Activated effector memory CD4-positive, alpha-beta T cell treated with anti-CD3 and anti-CD28 coated beads, Interleukin-2, amount 50 U/mL, for 16 hours (primary cell): Measurements from ENCODE around the gene LRRC15.

ENCODE experiments used
- DNase-seq: peaks from one replicate; pipeline ENCODE4 v3.0.0-alpha.2; 2020

LRRC15 gene

DNA sequence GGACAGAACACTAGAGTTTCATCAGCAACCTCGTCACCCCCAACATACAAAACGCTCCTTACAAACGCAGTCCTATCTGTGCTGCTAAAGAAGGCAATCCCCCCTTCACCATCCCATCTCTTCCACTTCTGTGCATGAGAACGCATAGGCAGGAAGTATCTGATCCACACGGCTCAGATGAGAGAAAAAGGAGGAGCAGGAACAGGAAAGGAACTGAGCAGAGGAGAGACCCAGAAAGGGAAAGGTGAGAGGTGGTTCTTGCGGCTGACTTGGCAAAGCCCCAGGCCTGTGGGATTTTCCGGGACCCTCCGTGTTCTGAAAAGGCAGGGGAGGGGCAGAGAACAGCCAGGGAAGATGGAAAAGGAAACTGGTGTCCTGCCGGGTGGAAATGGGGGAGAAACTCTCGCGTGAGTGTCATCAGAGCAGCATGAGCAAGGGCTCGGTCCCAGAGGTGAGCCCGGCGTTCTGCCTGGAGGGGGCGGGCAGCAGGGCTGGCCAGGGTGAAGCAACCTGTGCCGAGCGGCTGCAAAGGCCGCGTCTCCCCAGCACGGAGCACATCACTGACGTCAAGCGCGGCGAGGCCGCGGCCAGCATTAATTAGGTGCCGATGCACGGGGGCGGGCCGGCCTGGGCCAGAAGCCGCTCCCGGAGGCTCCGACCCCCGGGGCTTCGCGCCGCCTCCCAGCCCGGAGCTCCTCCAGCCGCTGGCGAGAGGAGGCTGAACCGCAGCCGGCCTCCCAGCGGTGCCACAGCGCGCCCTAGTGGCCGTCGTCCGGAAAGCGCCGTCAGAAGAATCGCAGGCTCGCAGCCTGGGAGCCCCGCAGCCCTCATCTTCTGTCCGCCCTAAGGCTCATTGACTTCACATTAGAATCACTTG, 54.2 kb downstream of the LRRC15 start:
- DNase-seq, result peak; percentile 94

DNA sequence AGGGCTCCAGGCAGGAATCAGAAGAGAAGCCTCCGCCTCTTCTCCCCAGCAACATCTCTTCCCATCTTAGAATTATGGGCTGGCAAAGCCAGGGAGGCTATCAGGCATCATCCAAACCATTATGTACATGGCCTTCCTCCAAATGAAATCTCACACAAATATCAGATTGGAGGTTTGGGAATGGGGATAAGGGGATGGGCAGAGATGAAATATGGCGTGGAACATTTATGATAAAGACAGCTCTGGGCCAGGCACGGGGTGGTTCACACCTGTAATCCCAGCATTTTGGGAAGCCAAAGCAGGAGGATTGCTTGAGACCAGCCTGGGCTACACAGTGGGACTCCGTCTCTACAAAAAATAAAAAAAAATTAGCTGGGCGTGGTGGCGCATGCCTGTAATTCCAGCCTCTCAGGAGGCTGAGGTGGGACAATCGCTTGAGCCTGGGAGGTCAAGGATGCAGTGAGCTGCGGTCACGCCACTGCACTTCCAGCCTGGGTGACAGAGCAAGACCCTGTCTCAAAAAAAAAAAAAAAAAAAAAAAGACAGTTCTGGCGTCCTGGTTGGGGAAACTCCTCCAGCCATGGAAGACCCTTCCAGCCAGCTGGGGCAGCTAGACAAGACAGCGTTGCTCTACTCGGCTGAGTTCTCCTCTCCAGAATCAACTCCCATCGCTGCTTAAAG, 55.0 kb downstream of the LRRC15 start:
- no peak for DNase-seq

DNA sequence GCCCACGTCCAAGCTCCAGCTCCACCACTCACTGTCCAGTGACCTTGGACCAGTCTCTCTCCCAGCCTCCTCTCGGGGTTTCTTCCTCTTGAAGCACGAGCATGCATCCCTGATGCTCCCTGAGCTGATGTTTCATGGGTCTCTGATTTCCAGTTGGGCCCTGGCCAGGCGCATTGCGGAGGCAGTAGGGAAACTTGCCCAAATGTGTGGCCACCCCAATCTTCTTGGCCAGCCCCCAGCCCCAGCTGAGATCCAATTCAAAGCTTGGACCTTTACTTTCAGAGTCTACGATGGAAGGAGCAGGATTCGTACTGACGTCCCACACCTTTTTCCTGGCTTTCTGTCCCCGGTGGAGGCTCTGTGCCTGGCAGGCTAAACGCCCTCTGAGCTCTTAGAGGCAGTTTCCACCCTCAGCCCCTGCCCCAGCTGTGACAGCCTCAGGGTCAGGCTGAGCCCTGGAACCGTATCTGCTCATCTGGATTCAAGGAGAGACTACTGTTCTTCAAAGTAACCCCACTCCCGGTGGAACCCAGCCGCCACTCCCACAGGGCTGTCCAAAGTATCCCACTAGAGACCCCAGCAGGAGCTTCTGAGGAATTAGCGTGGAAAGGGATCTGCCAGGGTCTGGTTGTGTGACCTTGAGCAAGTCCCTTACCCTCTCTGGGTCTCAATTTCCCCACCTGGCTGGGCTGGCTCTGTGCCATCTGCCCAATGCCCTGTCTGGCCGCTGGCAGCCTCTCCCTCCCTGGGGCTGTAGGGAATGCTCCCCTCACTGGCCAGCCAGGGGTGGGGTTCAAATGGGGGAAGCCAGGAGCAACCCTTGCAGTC, 55.8 kb downstream of the LRRC15 start:
- DNase-seq, result peak; percentile 59

DNA sequence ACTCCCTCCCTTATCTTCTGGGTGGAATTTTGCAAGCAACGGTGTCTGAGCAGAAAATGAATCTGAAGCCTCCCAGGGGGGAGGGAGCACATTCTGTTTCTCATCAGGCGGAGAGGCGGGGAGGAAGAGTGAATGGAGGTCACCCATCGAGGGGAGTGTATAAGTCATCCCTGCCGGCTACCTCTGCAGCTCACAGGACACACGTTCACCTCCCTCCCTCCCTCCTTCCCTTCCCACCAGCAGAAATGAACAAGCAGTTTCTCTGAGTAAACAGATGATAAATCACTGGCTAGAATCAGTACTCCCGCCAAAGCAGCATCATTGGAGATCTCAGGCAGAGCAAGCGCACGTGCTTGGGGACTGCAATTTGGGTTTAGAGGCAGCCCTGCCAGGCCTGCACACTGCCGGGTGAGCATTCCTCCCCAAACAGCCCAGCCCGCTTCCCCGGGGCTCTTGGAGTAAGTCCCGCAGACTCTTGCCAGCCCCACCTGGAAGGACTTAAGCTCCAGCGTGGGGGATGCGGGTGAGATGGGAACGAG, 56.7 kb downstream of the LRRC15 start:
- peak; percentile 54 for DNase-seq

DNA sequence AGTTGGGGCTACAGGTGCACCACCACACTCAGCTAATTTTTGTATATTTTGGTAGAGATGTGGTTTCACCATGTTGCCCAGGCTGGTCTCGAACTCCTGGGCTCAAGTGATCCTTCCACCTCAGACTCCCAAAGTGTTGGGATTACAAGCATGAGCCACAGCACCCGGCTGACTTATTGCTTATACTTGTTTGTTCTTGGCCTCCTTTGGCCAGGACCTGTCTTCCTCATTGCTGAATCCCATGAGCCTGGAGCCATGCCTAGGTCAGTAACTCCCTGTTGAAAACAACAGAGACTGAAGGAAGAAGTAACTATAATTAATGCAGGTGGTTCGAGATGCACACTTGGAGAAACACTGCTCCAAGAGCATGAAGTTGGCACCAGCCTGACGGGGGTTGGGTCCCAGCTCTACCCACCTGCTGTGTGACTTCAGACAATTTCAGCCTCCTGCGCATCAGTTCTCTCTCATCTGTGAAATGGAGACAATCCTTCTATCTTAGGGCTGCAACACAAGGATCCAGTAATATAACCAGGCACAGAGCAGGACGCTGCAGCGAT, 57.3 kb downstream of the LRRC15 start:
- peak; percentile 38 for DNase-seq

DNA sequence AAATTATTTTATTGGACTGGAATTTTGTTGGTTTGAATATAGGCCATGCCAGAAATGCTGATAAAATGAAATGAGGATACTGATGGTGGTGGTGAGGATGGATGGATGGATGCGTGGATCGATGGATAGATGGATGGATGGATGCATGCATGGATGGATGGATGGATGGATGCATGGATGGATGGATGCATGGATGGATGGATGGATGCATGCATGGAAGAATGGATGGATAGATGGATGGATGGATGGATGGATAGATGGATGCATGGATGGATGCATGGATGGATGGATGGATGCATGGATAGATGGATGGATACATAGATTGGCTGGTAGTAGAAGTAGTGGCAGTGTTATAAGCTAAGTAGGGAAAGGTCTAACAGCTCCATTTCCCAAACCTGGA, 58.5 kb downstream of the LRRC15 start:
- no peak for DNase-seq

DNA sequence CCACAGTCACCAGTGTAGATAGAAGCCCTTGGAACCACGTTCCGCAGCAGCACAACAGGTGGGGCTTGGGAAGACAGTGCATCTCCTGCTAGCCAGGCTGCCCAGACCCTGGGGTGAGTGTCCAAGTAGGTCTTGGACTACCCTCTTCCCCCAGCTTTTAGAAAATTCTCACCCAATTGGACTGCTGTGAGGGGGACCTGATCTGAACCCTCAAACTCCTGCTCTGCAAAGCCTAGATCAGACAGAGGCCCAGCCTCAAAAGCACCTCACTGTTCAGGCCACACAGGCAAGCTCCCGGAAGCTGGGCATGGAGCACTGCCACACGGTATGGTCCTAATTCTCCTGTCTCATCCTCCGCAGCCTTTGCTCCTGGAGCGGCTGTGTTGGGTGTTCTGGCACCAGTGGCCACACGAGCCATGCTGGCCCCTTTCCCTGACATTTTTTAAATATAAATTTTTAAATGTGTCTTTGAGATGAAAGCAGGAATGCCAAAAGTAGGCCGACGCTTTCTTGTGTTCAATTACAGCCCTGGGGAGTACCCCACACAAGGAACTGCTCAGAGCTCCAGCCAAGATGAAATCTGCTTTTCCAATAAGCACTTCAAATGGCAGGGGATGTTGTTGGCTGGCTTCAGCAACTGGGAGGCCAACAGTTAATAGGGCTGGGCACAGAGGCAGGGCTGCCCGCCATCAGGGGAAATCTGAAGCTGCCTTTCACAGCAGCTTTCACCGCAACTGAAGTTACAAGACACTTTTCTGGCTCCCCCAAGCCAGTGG, 59.3 kb downstream of the LRRC15 start:
- DNase-seq, result peak; percentile 54

DNA sequence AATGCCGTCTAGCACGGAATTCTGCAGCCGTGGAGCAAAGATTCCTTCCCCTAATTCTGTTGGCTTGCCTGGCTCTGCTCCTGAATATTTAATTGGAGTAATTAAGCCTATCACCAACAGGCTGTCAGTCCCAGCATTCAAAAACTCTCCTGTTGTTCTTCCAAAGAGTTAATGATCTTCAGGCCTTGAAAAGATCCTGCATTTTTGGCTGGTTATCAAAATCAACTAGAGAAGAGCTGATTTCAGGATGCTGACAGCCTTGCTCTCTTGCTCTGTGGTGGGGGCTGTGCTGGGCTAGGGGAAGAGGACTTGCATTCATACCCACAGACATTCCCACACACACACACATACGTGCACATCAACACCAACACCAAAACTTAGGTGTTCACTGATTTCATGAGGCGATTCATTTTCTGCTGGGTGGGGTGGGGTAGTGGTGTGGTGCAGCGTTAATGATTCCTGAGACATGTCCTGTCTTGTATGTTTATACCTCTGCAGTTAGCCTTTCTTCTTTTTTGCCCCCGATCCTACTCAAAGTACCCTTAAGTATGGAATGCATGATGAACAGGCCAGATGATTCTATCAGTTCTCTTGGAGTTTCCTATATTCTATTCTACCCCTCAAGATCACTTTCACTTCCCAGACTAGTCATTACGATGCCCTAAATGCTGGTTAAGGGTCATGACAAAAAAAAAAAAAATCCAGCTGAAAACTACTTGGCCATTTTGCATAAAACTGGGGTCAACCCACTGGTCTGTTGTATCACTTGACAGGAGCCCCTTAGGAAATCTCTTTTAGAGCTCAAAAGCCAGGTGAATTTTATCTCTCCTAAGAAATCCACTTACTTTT, 60.7 kb downstream of the LRRC15 start:
- peak; percentile 17 for DNase-seq

DNA sequence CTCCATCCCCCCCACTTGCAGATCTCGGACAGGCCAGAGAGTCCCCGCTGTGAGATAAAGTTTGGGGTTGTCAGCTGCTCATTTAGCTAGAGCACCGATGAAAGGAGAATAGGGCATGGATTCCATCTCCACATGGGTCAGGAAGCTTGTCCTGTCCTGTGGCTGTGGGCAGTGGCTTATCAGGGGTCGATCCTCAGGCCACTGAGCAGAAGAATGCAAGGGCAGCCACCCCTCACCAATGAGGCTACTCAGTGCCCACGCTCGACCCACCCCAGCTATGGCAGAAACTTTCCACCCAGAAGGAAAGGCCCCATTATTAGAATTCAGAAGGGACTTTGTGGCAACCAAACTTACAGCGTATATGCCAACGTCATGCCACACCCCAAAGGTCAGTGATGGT, 61.7 kb downstream of the LRRC15 start:
- peak; percentile 42 for DNase-seq

DNA sequence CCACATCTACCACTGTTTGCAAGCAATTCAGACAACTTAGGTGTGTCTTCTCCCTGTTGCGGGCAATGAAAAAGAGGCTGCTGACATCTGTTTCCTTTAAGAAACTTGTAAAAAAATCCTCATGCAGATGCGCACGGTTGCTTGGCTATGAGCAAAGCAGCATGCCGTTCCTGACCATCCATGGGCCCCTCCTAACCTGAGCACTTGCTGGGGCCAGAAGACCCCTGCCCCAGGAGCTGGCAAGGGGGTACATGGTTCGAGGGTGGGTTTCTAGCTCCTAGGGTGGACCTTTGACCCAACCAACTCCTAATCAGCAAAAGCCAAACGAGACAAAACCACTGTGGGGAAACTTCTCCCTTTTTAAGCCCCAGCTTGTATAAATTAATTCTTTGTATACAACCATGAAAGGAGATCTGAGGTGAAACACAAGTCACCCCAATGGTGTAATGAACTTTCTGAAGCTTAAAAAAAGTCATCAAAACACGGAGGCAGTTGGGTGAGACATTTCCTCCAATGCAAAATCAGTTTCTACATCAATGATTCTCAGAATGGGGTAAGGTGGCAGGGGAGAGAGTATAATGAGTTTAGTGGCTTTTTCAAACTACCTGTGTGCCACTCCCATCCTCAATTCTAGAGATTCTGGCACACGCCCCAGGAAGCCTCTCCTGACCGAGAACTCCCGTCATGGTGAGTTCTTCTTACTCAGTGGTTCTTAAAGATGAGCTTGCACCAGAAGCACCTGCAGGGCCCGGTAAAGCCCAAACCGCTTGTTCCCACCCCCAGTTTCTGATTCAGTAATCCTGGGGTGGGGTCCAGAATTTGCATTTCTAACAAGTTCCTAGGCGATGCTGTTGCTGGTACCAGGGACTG, 62.5 kb downstream of the LRRC15 start:
- DNase-seq, result peak; percentile 63

DNA sequence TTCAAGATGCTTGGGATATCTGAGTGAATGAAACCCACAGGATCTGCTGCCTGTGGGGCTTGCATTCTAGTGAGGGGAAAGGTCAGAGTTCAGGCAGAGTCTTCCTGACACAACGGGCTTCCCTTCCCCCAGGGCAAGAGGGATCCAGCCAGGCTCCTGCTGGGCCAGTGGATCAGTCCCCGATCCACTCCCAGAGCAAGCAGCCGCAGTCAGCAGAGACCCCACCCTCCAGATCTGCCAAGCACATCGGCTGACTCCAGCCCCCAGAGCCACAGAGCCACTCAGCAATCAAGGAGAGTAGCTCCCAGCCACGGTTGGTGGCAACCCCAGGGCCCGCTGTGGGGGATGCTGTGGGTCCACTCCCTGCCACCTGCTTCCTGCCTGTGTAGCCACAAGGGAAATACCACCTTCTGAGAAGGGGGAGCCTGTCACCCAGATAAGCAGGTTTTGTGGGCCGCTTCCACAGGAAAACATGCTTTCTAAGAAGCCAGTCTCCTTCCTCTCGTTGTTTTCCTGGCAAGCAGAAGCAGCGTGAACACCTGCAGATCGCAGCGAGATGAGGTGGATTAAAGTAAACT, 63.3 kb downstream of the LRRC15 start:
- DNase-seq, result peak; percentile 80

DNA sequence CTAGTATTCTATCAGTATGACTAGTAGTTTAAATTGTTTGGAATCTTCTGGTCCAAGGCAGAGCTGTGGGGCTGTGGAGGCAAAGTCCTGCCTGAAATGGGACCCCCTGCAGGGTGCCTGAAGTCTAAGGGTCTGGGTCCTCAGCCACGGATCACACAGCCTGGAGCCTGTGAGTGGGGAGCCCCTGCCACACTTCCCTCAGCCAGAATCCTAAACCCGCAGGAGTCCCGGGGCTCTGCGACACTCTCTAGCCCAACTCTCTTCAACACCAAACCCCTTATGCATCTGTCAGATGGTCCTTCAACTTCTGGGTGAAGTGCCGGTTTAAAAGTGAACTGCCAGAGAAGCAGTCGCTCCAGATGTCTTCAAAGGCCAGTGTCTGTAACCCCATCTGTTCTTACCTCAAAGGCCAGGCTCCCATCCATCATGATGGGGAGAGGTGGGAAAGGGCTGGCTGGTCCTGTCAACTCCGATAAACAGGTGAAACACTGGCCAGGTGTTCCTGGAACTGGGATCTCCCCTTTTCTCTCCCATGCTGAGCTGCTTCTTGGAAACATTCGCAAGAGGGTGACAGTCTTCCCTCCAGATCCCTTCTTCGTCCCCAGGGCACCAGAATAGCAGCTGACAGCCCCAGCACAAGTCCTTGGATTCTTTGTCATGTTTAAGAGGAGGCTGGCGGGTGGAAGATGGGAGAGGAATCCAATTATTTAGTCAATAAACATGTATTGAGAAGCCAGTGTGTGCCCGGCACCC, 64.0 kb downstream of the LRRC15 start:
- peak; percentile 56 for DNase-seq
